ENCODE data around the gene BTK. TPM values are rescaled to one million over a fixed set of nuclear protein-coding genes. Genes with fewer than 3 reads are reported as not detected.
A peak's percentile ranks its signal among the peaks of the same experiment; 100 is the strongest.

The BTK gene
- total and polyA plus RNA-seq, 2 experiments from 2014 or later = not detected

GRCh38 chrX:101362116-101362515 lies 23.9 kb downstream of the BTK start:
- no peak overlapping the region for H3K27ac ChIP-seq
- H3K4me2 ChIP-seq (ENCODE audit: unreplicated experiment) = no peak overlapping the region
- in situ Hi-C loops (cut with MboI) = no loop called here
- H3K9me3 ChIP-seq (ENCODE audit: low read depth) = no peaks in the 10 kb centered on the region
- TF ChIP-seq EZH2phosphoT487 (IDR thresholded peaks at IDR 0.05; ENCODE audit: insufficient read depth, low read depth) (no peak), EZH2 (IDR thresholded peaks at IDR 0.05; ENCODE audit: insufficient read depth, poor library complexity, severe bottlenecking) (no peak)
- H2AFZ ChIP-seq = no peak overlapping the region
- no peaks in the 10 kb centered on the region for H3K9me2 ChIP-seq (ENCODE audit: insufficient read depth)
- no peaks in the 10 kb centered on the region for H3F3A ChIP-seq (ENCODE audit: insufficient read depth)
- no peak overlapping the region for H3K9ac ChIP-seq
- no peak for DNase-seq
- H3K79me2 ChIP-seq (ENCODE audit: insufficient read depth) = no peaks in the 10 kb centered on the region
- H4K20me1 ChIP-seq (ENCODE audit: insufficient read depth) = no peaks in the 10 kb centered on the region
- 69 to 74% methylated on average over 3 of the region's 3 CpGs for WGBS, 2 experiments (ENCODE audit: low coverage in 1 of 2, low lambda C conversion rate in 2 of 2, missing lambda C conversion rate in 2 of 2)
- no peaks in the 10 kb centered on the region for H3K4me1 ChIP-seq (ENCODE audit: insufficient read depth)
- H3K36me3 ChIP-seq (ENCODE audit: low read depth) = no peaks in the 10 kb centered on the region
- no peak overlapping the region for H3K4me3 ChIP-seq
- H3K27me3 ChIP-seq (replicated peaks; ENCODE audit: insufficient read depth) = no peaks in the 10 kb centered on the region

- 63 to 72% methylated on average over 7 of the region's 7 CpGs for WGBS, 2 experiments (ENCODE audit: low coverage in 1 of 2, low lambda C conversion rate in 2 of 2, missing lambda C conversion rate in 2 of 2)
- in situ Hi-C loops (cut with MboI) = no loop called here
- Histone ChIP-seq H3K4me1 (ENCODE audit: insufficient read depth) (no peaks in the 10 kb centered on the region), H3K9ac (no peak overlapping the region), H4K20me1 (ENCODE audit: insufficient read depth) (no peaks in the 10 kb centered on the region), H3K27ac (no peak overlapping the region), H2AFZ (no peak overlapping the region), H3K4me3 (no peak overlapping the region), H3K9me2 (ENCODE audit: insufficient read depth) (no peaks in the 10 kb centered on the region), H3K9me3 (ENCODE audit: low read depth) (no peaks in the 10 kb centered on the region), H3K36me3 (ENCODE audit: low read depth) (no peaks in the 10 kb centered on the region), H3K79me2 (ENCODE audit: insufficient read depth) (no peaks in the 10 kb centered on the region), H3F3A (ENCODE audit: insufficient read depth) (no peaks in the 10 kb centered on the region), H3K4me2 (ENCODE audit: unreplicated experiment) (no peak overlapping the region), H3K27me3 (replicated peaks; ENCODE audit: insufficient read depth) (no peaks in the 10 kb centered on the region)
- DNase-seq = no peak
- TF ChIP-seq EZH2phosphoT487 (IDR thresholded peaks at IDR 0.05; ENCODE audit: insufficient read depth, low read depth) (no peak), EZH2 (IDR thresholded peaks at IDR 0.05; ENCODE audit: insufficient read depth, poor library complexity, severe bottlenecking) (no peak)
Measured at GRCh38 chrX:101360390-101360789, 25.6 kb downstream of the BTK start.

GRCh38 chrX:101359966-101360365 lies 26.0 kb downstream of the BTK start:
- Histone ChIP-seq H3K79me2 (ENCODE audit: insufficient read depth) (no peaks in the 10 kb centered on the region), H3K4me3 (no peak overlapping the region), H2AFZ (no peak overlapping the region), H3K4me1 (ENCODE audit: insufficient read depth) (no peaks in the 10 kb centered on the region), H3K9me3 (ENCODE audit: low read depth) (no peaks in the 10 kb centered on the region), H3F3A (ENCODE audit: insufficient read depth) (no peaks in the 10 kb centered on the region), H3K9ac (no peak overlapping the region), H3K9me2 (ENCODE audit: insufficient read depth) (no peaks in the 10 kb centered on the region), H4K20me1 (ENCODE audit: insufficient read depth) (no peaks in the 10 kb centered on the region), H3K4me2 (ENCODE audit: unreplicated experiment) (no peak overlapping the region), H3K27ac (no peak overlapping the region), H3K36me3 (ENCODE audit: low read depth) (no peaks in the 10 kb centered on the region), H3K27me3 (replicated peaks; ENCODE audit: insufficient read depth) (no peaks in the 10 kb centered on the region)
- peak; percentile 51 for DNase-seq
- in situ Hi-C loops (cut with MboI) = no loop called here
- TF ChIP-seq EZH2phosphoT487 (IDR thresholded peaks at IDR 0.05; ENCODE audit: insufficient read depth, low read depth) (no peak), EZH2 (IDR thresholded peaks at IDR 0.05; ENCODE audit: insufficient read depth, poor library complexity, severe bottlenecking) (no peak)
- WGBS, 2 experiments (ENCODE audit: low coverage in 1 of 2, low lambda C conversion rate in 2 of 2, missing lambda C conversion rate in 2 of 2) = 0 to 12% methylated on average over 1 of the region's 1 CpG

GRCh38 chrX:101357166-101357795 lies 28.7 kb downstream of the BTK start:
- no peaks in the 10 kb centered on the region for H4K20me1 ChIP-seq (ENCODE audit: insufficient read depth)
- H3K9ac ChIP-seq = no peak overlapping the region
- H3K79me2 ChIP-seq (ENCODE audit: insufficient read depth) = no peaks in the 10 kb centered on the region
- no peak overlapping the region for H3K27ac ChIP-seq
- TF ChIP-seq EZH2 (IDR thresholded peaks at IDR 0.05; ENCODE audit: insufficient read depth, poor library complexity, severe bottlenecking) (no peak), EZH2phosphoT487 (IDR thresholded peaks at IDR 0.05; ENCODE audit: insufficient read depth, low read depth) (no peak)
- no peak overlapping the region for H3K4me3 ChIP-seq
- WGBS, 2 experiments (ENCODE audit: low coverage in 1 of 2, low lambda C conversion rate in 2 of 2, missing lambda C conversion rate in 2 of 2) = 44 to 47% methylated on average over 5 of the region's 5 CpGs
- H3K36me3 ChIP-seq (ENCODE audit: low read depth) = no peaks in the 10 kb centered on the region
- H3K9me3 ChIP-seq (ENCODE audit: low read depth) = no peaks in the 10 kb centered on the region
- peak; percentile 24 for DNase-seq
- H3K4me1 ChIP-seq (ENCODE audit: insufficient read depth) = no peaks in the 10 kb centered on the region
- H3F3A ChIP-seq (ENCODE audit: insufficient read depth) = no peaks in the 10 kb centered on the region
- H3K27me3 ChIP-seq (replicated peaks; ENCODE audit: insufficient read depth) = no peaks in the 10 kb centered on the region
- no peak overlapping the region for H3K4me2 ChIP-seq (ENCODE audit: unreplicated experiment)
- H3K9me2 ChIP-seq (ENCODE audit: insufficient read depth) = no peaks in the 10 kb centered on the region
- no peak overlapping the region for H2AFZ ChIP-seq
- in situ Hi-C loops (cut with MboI) = no loop called here
